BE2C (cell line): ENCODE results near the gene ZSCAN18.

Source experiments
- DNase-seq: peaks from one replicate; pipeline ENCODE4 v3.0.0-alpha.2; 2020
- H3K27me3 ChIP-seq: fragments of 250-450 bp; sonication (Bioruptor Pico); 2 replicates; pipeline ENCODE4 v1.5.1; 2020; ENCODE audit warnings: mild to moderate bottlenecking
- H3K36me3 ChIP-seq: fragments of 250-450 bp; sonication (Bioruptor Pico); 2 replicates; pipeline ENCODE4 v1.5.1; 2020; ENCODE audit warnings: mild to moderate bottlenecking
- H3K4me1 ChIP-seq: fragments of 250-450 bp; sonication (Bioruptor Pico); 2 replicates; pipeline ENCODE4 v1.5.1; 2020
- H3K4me3 ChIP-seq: 2 replicates; pipeline ENCODE4 v1.5.1; 2011; ENCODE audit warnings: low read depth, low read length
- H3K9me3 ChIP-seq: fragments of 250-450 bp; sonication (Bioruptor Pico); 2 replicates; pipeline ENCODE4 v1.5.1; 2020
- CTCF ChIP-seq: IDR thresholded peaks from 2 replicates; pipeline ENCODE4 v1.5.1; 2012; ENCODE audit warnings: mild to moderate bottlenecking, low read depth, low read length

ZSCAN18 gene

GRCh38 chr19:58079792-58080191, 18.2 kb downstream of the ZSCAN18 start:
- TF ChIP-seq CTCF = no peak
- H3K9me3 ChIP-seq = no peaks in the 10 kb centered on the region; the same call in none of the 2 replicates

GRCh38 chr19:58067240-58067912, 30.7 kb downstream of the ZSCAN18 start:
- DNase-seq = no peak
- H3K27me3 ChIP-seq = no peaks in the 10 kb centered on the region
- no peaks in the 10 kb centered on the region for H3K4me1 ChIP-seq
- no peak for TF ChIP-seq CTCF
- H3K9me3 ChIP-seq = peaks cover 8% of the 10 kb centered on the region
- no peak overlapping the region for H3K4me3 ChIP-seq
- H3K36me3 ChIP-seq = no peaks in the 10 kb centered on the region

More at GRCh38 chr19:58079792-58080191, 18.2 kb downstream of the ZSCAN18 start:
- H3K27me3 ChIP-seq = no peaks in the 10 kb centered on the region
- no peak for DNase-seq
- H3K4me3 ChIP-seq = no peak overlapping the region
- no peaks in the 10 kb centered on the region for H3K36me3 ChIP-seq
- no peaks in the 10 kb centered on the region for H3K4me1 ChIP-seq

- Histone ChIP-seq H3K36me3 (no peaks in the 10 kb centered on the region; the same call in 1 of the 2 replicates), H3K27me3 (no peaks in the 10 kb centered on the region), H3K4me1 (no peaks in the 10 kb centered on the region), H3K9me3 (peaks cover 12% of the 10 kb centered on the region; the same call in 1 of the 2 replicates), H3K4me3 (no peak overlapping the region)
- no peak for TF ChIP-seq CTCF
- no peak for DNase-seq
These were observed 34.3 kb downstream of the ZSCAN18 start for GRCh38 chr19:58063712-58064111.

GRCh38 chr19:58060231-58060630, 37.8 kb downstream of the ZSCAN18 start:
- Histone ChIP-seq H3K4me3 (no peak overlapping the region), H3K36me3 (no peaks in the 10 kb centered on the region; the same call in 1 of the 2 replicates), H3K9me3 (peaks cover 5% of the 10 kb centered on the region; the same call in 1 of the 2 replicates), H3K27me3 (no peaks in the 10 kb centered on the region), H3K4me1 (no peaks in the 10 kb centered on the region)
- DNase-seq = no peak
- TF ChIP-seq CTCF = no peak

- Histone ChIP-seq H3K36me3 (no peaks in the 10 kb centered on the region; the same call in 1 of the 2 replicates), H3K4me1 (no peaks in the 10 kb centered on the region), H3K9me3 (peaks cover 7% of the 10 kb centered on the region), H3K27me3 (no peaks in the 10 kb centered on the region), H3K4me3 (peak overlapping the region; percentile 54)
- no peak for TF ChIP-seq CTCF
- DNase-seq = no peak
These were observed 38.4 kb downstream of the ZSCAN18 start for GRCh38 chr19:58059671-58060078.

GRCh38 chr19:58059003-58059670, 38.9 kb downstream of the ZSCAN18 start, which contains the start of gene ZNF135:
Gene ZNF135, plus strand, starts transcription at chr19:58059282. Its CDS starts 721 bp downstream, at chr19:58060003.
- peak; percentile 91 for DNase-seq
- Histone ChIP-seq H3K4me3 (peak within 1 kb of the TSS; percentile 54), H3K4me1 (no peaks in the 10 kb centered on the region), H3K27me3 (no peaks in the 10 kb centered on the region), H3K9me3 (peaks cover 7% of the 10 kb centered on the region), H3K36me3 (no peaks in the 10 kb centered on the region; the same call in 1 of the 2 replicates)
- no peak for TF ChIP-seq CTCF
